ENCODE measurements around the gene ESYT3.
"Not testable (repeated sequence)": the region's sequence is repeated elsewhere in the genome, so short reads cannot be mapped to it uniquely, and the experiment has no call there.

ESYT3 gene

DNA sequence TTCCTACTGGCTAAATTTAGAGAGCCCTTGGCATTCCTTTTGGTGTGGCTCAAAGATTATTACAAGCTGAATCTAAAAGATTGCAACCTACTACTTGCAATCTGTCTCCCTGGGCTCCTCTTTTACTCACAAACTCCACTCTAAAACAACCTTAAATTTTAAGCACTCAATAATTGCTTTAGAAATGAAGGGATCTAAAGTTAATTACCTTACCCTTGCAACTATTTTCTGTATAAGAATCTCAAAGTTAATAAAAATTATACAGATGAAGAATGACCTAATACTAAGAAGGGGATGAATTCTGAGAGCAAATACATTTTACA, 60.2 kb downstream of the ESYT3 start:
- DNase-seq = no peak

DNA sequence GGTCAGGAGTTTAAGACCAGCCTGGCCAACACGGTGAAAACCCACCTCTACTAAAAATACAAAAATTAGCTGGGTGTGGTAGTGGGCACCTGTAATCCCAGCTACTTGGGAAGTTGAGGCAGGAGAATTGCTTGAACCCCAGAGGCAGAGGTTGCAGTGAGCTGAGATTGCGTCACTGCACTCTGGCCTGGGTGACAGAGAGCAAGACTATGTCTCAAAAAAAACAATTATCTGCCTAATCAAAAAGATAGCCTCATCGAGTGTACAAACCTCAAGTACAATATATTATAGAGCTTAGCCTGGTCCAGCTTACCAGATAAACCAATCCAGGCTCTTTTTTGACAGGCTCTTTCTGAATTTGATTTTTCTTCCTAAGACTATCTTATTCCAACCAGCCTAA, 61.2 kb downstream of the ESYT3 start:
- DNase-seq = not testable (repeated sequence)

- DNase-seq = no peak
Observed at GRCh38 chr3:138496436-138496835, 62.0 kb downstream of the ESYT3 start.

DNA sequence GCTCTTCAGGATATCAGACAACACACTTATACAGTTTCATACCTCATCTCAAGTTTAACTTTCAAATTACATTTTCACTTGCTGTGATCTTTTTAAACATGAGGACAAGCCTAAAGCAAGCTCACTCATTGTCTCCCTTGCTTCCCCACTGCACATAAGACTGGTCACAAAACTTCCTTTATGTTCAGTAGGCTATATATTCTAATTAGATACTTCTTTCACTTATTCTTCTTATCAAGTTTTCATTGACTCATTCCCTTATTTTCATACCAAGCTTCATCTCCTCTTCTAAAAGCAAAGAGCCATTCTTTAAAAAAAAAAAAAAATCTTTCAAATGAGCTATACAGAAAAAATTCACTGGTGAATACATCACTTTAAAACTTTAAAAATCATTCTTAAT, 62.6 kb downstream of the ESYT3 start:
- no peak for DNase-seq

DNA sequence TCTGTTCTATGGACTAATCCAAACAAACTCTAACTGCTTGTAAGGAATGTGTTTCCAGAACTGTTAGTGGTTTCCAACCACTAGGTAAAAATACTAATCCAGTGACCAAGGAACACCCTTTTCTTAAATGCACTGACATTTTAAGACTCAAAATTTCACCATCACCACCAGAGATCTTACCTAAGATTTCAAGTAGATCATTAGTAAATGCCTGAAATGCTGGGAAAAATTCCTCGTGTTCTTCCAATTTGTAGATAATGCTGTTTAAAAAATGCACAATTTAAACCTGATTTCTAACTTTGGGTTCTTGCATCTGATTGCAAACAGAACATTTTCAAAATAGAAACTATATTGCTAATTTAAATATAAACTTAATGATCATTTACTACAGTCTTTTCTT, 63.4 kb downstream of the ESYT3 start:
- DNase-seq = no peak

GRCh38 chr3:138498991-138499390, 64.6 kb downstream of the ESYT3 start:
- no peak for DNase-seq

GRCh38 chr3:138507524-138507923, 73.1 kb downstream of the ESYT3 start:
- no peak for DNase-seq

DNA sequence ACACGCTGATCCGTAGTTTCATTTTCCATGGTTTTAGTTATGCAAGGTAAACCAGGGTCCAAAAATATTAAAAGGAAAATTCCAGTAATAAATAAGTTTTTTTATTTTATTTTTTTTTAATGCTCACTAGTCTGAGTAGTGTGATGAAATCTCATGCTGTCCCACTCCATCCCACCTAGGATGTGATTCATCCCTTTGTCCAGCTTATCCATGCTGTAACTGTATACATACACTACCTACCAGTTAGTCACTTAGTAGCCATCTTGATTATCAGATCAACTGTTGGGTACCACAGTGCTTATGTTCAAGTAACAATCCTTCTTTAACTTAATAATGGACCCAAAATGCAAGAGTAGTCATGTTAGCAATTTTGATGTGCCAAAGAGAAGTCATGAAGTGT, 75.2 kb downstream of the ESYT3 start:
- no peak for DNase-seq

DNA sequence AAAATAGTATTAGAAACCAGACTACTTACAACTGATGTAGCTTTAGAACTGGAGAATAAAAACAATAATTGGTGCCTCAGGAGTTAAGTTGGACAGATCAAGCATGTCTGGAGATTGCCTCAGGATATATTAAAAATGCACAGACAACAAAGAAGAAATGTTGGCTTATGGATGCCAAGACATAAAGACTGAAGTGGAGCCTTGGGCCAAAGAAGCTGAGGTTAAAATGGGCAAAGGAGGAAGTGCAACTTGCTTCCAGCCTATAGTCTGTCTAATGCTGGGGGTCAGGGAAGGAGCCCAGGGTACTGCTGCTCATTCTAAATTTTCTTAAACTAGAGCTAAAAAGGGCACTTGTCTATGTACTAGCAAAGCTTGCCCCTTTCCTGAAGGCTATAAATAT, 77.5 kb downstream of the ESYT3 start:
- no peak for DNase-seq

GRCh38 chr3:138513090-138513843, 78.9 kb downstream of the ESYT3 start:
- no peak for DNase-seq

GRCh38 chr3:138521445-138521844, 87.0 kb downstream of the ESYT3 start:
- DNase-seq = not testable (repeated sequence)
